Right lobe of liver (tissue), 4 donors: Measurements from ENCODE around the gene AHNAK.

Experiments
- POLR2A ChIP-seq: fragments of 450-650 bp; IDR thresholded peaks from one replicate; pipeline ENCODE4 v1.6.1; 2017; ENCODE audit warnings: antibody characterized with exemption, mild to moderate bottlenecking
- TF ChIP-seq, protein P1 (sequence below), 4 donors: fragments of 200-600 bp in 3 of 4; fragments of 450-650 bp in 1 of 4; IDR thresholded peaks; one replicate each; pipeline versions ENCODE4 v1.5.1 to v1.8.0; 2016 to 2022; ENCODE audit warnings: antibody characterized with exemption in 4 of 4, mild to moderate bottlenecking in 2 of 4
- donor health status: DM: no; HTN: no; CAD: no.
- donor health status: DM: no; HTN: no; CAD: no.
- donor health status: DM: no; HTN: yes; CAD: no.

DNA sequence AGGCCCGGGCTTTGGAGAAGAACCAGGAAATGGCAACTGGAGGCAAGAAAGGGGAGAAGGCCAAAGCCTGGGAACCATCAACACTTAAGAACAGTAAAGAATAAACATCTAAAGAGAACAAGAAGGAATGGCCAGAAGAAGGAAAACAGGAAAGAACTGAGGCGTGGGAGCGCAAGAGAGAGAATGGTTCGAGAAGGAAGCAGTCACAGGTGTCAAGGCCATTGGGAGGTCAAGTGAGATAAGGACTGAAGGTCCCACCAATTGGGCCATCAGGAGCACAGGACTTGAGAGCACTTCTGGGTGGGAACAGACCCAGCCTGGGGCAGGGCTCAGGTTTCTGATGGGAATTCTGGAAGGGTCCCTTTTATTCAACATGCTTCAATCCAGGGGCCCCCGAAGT, 128.5 kb downstream of the AHNAK start:
- TF ChIP-seq, protein P1, sequence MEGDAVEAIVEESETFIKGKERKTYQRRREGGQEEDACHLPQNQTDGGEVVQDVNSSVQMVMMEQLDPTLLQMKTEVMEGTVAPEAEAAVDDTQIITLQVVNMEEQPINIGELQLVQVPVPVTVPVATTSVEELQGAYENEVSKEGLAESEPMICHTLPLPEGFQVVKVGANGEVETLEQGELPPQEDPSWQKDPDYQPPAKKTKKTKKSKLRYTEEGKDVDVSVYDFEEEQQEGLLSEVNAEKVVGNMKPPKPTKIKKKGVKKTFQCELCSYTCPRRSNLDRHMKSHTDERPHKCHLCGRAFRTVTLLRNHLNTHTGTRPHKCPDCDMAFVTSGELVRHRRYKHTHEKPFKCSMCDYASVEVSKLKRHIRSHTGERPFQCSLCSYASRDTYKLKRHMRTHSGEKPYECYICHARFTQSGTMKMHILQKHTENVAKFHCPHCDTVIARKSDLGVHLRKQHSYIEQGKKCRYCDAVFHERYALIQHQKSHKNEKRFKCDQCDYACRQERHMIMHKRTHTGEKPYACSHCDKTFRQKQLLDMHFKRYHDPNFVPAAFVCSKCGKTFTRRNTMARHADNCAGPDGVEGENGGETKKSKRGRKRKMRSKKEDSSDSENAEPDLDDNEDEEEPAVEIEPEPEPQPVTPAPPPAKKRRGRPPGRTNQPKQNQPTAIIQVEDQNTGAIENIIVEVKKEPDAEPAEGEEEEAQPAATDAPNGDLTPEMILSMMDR (IDR thresholded peaks at IDR 0.05): no peak
- no peak for TF ChIP-seq POLR2A
